ENCODE data around the gene RABGAP1L. TPM values are rescaled to one million over a fixed set of nuclear protein-coding genes. Genes with fewer than 3 reads are reported as not detected.

The RABGAP1L gene
- total and polyA plus RNA-seq, 11 donors: 18.6 to 195 (median 98.4) TPM

DNA sequence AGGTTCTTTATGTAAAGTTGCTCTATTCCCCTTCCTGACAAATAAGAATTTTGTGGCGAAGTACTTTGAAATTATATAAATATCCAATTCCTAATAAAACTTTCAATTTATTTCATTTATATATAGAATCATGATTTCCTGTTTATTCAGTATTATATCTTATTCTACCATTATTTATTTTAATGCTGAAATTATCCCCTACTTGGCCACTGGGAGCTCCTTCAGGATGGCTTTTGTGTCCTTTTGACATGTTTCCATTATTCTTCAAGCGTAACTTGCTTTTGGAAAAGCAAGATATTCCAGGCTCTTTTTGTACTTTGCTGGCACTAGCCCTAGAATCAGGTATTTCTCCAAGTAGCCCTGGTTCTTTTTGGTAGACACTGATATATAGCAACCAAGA, 773.3 kb downstream of the RABGAP1L start:
- H3K27me3 ChIP-seq: no peaks in the 10 kb centered on the region
- intact Hi-C loops (cut with DNase I): no loop called here
- no peak overlapping the region for H3K4me3 ChIP-seq
- H3K27ac ChIP-seq: no peak overlapping the region
- TF ChIP-seq, protein P1, sequence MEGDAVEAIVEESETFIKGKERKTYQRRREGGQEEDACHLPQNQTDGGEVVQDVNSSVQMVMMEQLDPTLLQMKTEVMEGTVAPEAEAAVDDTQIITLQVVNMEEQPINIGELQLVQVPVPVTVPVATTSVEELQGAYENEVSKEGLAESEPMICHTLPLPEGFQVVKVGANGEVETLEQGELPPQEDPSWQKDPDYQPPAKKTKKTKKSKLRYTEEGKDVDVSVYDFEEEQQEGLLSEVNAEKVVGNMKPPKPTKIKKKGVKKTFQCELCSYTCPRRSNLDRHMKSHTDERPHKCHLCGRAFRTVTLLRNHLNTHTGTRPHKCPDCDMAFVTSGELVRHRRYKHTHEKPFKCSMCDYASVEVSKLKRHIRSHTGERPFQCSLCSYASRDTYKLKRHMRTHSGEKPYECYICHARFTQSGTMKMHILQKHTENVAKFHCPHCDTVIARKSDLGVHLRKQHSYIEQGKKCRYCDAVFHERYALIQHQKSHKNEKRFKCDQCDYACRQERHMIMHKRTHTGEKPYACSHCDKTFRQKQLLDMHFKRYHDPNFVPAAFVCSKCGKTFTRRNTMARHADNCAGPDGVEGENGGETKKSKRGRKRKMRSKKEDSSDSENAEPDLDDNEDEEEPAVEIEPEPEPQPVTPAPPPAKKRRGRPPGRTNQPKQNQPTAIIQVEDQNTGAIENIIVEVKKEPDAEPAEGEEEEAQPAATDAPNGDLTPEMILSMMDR (IDR thresholded peaks at IDR 0.05): no peak
- no peak for TF ChIP-seq POLR2A (IDR thresholded peaks at IDR 0.05)
- ATAC-seq (no peak), DNase-seq (no peak)
- 69 to 98% (median 96%) methylated on average over 2 of the region's 2 CpGs for WGBS, 4 donors
- no peaks in the 10 kb centered on the region for H3K4me1 ChIP-seq
- no peaks in the 10 kb centered on the region for H3K9me3 ChIP-seq
- no peaks in the 10 kb centered on the region for H3K36me3 ChIP-seq

DNA sequence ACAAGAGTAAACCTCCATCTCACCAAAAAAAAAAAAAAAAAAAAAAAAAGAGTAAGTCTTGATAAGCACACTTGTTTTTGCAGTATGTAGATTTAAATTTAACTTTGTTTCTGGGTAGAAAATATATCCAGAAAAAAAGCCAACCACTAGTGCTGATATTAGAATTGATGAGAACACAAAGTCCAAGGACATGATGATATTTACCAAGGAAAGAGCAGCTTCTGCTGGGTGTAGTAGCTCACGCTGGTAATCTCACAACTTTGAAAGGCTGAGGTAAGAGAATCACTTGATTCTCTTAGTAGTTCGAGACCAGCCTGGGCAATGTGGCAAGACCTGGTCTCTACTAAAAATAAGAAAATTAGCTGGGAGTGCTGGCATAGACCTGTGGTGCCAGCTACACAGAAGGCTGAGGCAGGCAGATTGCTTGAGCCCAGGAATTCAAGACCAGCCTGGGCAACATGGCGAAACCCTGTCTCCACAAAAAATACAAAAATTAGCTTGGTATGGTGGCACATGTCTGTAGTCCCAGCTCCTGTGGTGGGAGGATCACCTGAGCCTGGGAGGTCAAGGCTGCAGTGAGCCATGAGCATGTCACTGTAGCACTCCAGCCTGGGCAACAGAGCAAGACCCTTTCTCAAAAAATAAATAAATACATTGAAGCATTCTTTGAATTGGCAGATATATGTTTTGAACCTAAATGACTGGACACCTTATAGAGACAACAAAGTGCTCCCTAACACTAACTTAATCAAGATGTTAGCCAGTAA, 776.8 kb downstream of the RABGAP1L start:
- no peak overlapping the region for H3K4me3 ChIP-seq
- 92 to 98% (median 97%) methylated on average over 3 of the region's 3 CpGs for WGBS, 4 donors
- no peak overlapping the region for H3K27ac ChIP-seq
- intact Hi-C loops (cut with DNase I): no loop called here
- ATAC-seq (no peak), DNase-seq (no peak)
- H3K4me1 ChIP-seq: peaks cover 0 to 17% (median 0%) of the 10 kb centered on the region in 12 donors
- no peaks in the 10 kb centered on the region for H3K36me3 ChIP-seq
- H3K9me3 ChIP-seq: no peaks in the 10 kb centered on the region
- TF ChIP-seq, protein P1 (IDR thresholded peaks at IDR 0.05): no peak
- no peaks in the 10 kb centered on the region for H3K27me3 ChIP-seq

DNA sequence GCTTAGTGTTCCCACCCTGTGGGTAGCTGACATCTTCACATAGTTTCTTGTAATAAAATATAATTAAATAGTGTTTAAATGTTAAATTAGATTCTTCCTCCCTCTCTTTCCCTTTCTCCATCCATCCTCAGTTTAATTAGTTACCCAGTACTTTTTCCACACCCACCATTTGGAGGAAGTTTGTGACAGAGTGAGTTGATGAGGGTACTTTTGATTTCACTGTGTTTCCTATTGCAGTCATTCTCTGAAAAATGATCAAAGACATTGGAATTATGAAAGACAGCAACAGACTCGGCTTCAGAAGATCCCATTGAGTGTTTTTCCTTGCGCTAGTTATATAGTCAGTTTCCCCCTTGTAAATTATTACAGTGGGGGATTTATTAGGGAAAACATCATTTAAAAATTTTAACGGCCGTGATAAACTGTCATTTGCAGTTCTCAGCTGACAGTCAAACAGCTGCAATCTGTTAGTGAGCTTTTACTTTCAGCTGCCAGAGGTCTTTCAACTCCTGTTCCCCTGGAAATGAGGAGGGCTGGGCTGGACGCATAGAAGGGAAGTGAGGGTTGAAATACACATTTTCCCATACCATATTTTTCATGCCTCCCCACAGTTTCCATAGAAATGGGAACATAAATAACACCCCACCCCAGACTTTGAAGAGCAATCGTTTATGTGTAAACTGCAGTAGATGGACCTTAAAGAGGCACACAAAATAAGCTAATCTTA, 779.1 kb downstream of the RABGAP1L start:
- WGBS, 4 donors: 46 to 61% (median 54%) methylated on average over 6 of the region's 6 CpGs
- peak overlapping the region in 3 of 12 donors; percentile 2 to 5 (median 4) for H3K4me3 ChIP-seq
- no peak for DNase-seq
- no peaks in the 10 kb centered on the region for H3K9me3 ChIP-seq
- H3K4me1 ChIP-seq: peaks cover 0 to 33% (median 4%) of the 10 kb centered on the region in 12 donors
- peak overlapping the region in 1 of 12 donors; percentile 70 for H3K27ac ChIP-seq
- ATAC-seq: peak in 1 of 4 donors; percentile 20
- no peaks in the 10 kb centered on the region for H3K36me3 ChIP-seq
- intact Hi-C loops (cut with DNase I): no loop called here
- no peak for TF ChIP-seq POLR2A (IDR thresholded peaks at IDR 0.05)
- TF ChIP-seq, protein P1 (IDR thresholded peaks at IDR 0.05): no peak
- no peaks in the 10 kb centered on the region for H3K27me3 ChIP-seq

DNA sequence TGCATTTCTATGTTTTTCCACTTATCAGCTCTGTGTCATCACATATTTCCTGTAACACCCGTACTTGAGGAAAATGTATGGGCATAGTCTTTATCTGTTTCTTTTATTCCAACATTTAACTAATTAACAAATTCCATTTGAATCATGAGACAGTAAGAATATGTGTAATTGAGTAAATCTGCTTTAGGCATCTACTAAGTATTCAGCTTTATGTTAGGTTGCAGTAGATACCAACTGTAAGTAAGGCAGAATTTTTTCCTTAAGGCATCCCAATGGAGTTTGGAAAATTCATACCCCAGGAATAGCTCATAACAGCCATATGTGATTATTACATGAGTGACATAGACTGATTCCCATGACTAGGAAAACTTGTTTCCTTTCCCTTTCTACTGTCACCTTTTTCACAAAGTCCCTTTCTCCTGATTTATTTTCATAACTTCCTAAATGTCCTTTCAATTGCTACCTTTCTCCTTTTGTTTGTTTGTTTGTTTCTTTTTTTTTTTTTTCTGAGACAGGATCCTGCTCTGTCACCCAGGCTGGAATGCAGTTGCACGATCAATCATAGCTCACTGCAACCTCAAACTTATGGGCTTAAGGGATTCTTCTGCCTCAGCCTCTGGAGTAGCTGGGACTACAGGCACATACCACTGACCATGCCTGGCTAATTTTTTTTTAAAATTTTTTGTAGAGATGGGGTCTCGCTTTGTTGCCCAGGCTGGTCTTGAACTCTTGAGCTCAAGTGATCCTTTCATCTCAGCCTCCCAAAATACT, 780.6 kb downstream of the RABGAP1L start:
- DNase-seq (no peak), ATAC-seq (no peak)
- Histone ChIP-seq H3K36me3 (no peaks in the 10 kb centered on the region), H3K4me1 (peaks cover 0 to 35% (median 4%) of the 10 kb centered on the region in 12 donors), H3K27me3 (no peaks in the 10 kb centered on the region), H3K4me3 (no peak overlapping the region), H3K27ac (no peak overlapping the region), H3K9me3 (no peaks in the 10 kb centered on the region)
- TF ChIP-seq, protein P1 (IDR thresholded peaks at IDR 0.05): no peak
- TF ChIP-seq POLR2A (IDR thresholded peaks at IDR 0.05): no peak
- intact Hi-C loops (cut with DNase I): no loop called here
- 90 to 95% (median 91%) methylated on average over 3 of the region's 3 CpGs for WGBS, 4 donors
